HFF-Myc (cell line): ENCODE data around the gene RXRA.

Source experiments
- DNase-seq: peaks from one replicate; pipeline ENCODE4 v3.0.0-alpha.2; 2011; ENCODE audit warnings: low read depth; ENCODE audit errors: extremely low read depth
- H3K4me3 ChIP-seq: replicated peaks from 2 replicates; pipeline ENCODE4 v1.5.1; 2011; ENCODE audit warnings: low read depth, mild to moderate bottlenecking, control low read depth, low read length
- TF ChIP-seq, protein P1 (sequence below): IDR thresholded peaks from 2 replicates; pipeline ENCODE4 v1.5.1; 2012; ENCODE audit warnings: mild to moderate bottlenecking, low read depth, low read length, control low read depth; ENCODE audit errors: missing control alignments

Gene RXRA

GRCh38 chr9:134325813-134326723 is at the start of gene RXRA:
TSS of gene RXRA (plus strand) at chr9:134326455. CDS start at chr9:134326632, 177 bp downstream.
- DNase-seq = no peak
- peak within 1 kb of the TSS; percentile 70 for H3K4me3 ChIP-seq
- TF ChIP-seq, protein P1, sequence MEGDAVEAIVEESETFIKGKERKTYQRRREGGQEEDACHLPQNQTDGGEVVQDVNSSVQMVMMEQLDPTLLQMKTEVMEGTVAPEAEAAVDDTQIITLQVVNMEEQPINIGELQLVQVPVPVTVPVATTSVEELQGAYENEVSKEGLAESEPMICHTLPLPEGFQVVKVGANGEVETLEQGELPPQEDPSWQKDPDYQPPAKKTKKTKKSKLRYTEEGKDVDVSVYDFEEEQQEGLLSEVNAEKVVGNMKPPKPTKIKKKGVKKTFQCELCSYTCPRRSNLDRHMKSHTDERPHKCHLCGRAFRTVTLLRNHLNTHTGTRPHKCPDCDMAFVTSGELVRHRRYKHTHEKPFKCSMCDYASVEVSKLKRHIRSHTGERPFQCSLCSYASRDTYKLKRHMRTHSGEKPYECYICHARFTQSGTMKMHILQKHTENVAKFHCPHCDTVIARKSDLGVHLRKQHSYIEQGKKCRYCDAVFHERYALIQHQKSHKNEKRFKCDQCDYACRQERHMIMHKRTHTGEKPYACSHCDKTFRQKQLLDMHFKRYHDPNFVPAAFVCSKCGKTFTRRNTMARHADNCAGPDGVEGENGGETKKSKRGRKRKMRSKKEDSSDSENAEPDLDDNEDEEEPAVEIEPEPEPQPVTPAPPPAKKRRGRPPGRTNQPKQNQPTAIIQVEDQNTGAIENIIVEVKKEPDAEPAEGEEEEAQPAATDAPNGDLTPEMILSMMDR = no peak

DNA sequence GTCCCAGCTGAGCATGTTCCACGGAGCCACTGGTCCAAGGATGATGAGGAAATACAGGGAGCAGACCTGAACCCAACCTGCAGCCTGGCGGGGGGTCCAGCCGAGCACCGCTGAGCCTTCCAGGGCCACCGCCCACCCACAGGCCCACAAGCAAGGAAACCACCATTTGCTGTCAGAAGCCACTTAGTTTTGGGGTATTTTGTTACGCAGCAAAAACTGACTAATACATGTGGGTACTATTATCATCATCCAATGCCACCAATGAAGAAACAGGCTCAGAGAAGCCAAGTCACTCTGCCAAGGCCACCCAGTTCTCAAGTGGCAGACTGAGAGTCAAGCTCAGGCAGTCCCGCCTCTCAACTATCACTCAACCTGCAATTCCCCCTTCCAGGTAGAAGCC is 48.0 kb upstream of the RXRA start:
- no peak for DNase-seq
- TF ChIP-seq, protein P1 = no peak
- no peak overlapping the region for H3K4me3 ChIP-seq

GRCh38 chr9:134278974-134279640 is 47.1 kb upstream of the RXRA start:
- no peak overlapping the region for H3K4me3 ChIP-seq
- TF ChIP-seq, protein P1 = no peak
- DNase-seq = no peak

DNA sequence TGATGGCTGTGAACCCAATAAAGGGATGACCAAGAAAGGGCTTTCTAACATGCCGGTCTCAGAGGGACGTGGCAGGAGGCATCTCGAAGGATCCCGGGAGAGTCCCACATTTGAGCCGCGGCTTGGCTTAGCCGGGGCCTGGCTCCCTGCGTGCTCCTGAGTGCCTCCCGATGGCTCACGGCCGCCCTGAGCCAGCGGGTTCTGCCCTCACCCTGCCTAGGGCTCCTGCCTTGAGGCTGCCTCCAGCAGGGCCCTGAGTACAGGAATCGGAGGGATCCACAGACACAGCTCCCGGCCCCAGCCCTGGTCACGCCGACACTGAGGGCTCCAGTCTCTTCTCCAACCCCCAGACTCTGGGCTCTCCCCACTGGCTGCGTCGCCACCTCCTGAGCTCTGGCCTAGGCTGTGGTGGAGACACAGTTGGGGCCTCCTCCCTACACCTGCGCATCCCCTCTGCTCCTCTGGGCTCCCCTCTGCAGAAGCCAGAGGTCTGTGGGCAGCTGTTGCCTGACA is 44.1 kb upstream of the RXRA start:
- no peak for DNase-seq
- TF ChIP-seq, protein P1 = no peak
- H3K4me3 ChIP-seq = no peak overlapping the region

GRCh38 chr9:134283111-134283515 is 43.1 kb upstream of the RXRA start:
- TF ChIP-seq, protein P1 = no peak
- no peak overlapping the region for H3K4me3 ChIP-seq
- no peak for DNase-seq

- H3K4me3 ChIP-seq = no peak overlapping the region
- no peak for DNase-seq
- TF ChIP-seq, protein P1 = no peak
Observed at GRCh38 chr9:134283692-134284265, 42.5 kb upstream of the RXRA start.
